Activated naive CD8-positive, alpha-beta T cell treated with anti-CD3 and anti-CD28 coated beads, Interleukin-2, amount 50 U/mL, for 16 hours (primary cell): Measurements from ENCODE around the gene ATRIP.

ENCODE experiments used
- DNase-seq: peaks from one replicate; pipeline ENCODE4 v3.0.0-alpha.2; 2020; ENCODE audit warnings: low read depth, low spot score

The ATRIP gene

GRCh38 chr3:48503401-48504050, 57.0 kb downstream of the ATRIP start:
- no peak for DNase-seq

- DNase-seq: no peak
Observed at GRCh38 chr3:48504051-48504946, 57.8 kb downstream of the ATRIP start, which contains the start of gene SHISA5. Gene SHISA5 (minus strand): TSS chr3:48504174. CDS start chr3:48504094, 80 bp downstream.

- no peak for DNase-seq
Observed at GRCh38 chr3:48505146-48505545, 58.6 kb downstream of the ATRIP start.

- DNase-seq: no peak
Observed at GRCh38 chr3:48505968-48506504, 59.5 kb downstream of the ATRIP start.

GRCh38 chr3:48507256-48508061, 60.9 kb downstream of the ATRIP start:
- DNase-seq: peak; percentile 30

- DNase-seq: no peak
Observed at GRCh38 chr3:48511551-48511950, 65.0 kb downstream of the ATRIP start.

GRCh38 chr3:48514431-48515227, 68.1 kb downstream of the ATRIP start:
- no peak for DNase-seq
